Fibroblast of skin of abdomen (primary cell): ENCODE measurements around the gene GAGE13.
"Not testable (repeated sequence)": the region's sequence is repeated elsewhere in the genome, so short reads cannot be mapped to it uniquely, and the experiment has no call there.

Source experiments
- DNase-seq: peaks from one replicate; pipeline ENCODE4 v3.0.0-alpha.2; 2013

Gene GAGE13

GRCh38 chrX:49331841-49332240 is 459 bp downstream of the GAGE13 start:
- not testable (repeated sequence) for DNase-seq

- DNase-seq = not testable (repeated sequence)
These were observed 10.1 kb downstream of the GAGE13 start for GRCh38 chrX:49341449-49341848.

GRCh38 chrX:49344496-49345175 is 13.3 kb downstream of the GAGE13 start:
- DNase-seq = not testable (repeated sequence)

GRCh38 chrX:49345402-49345801 is 14.0 kb downstream of the GAGE13 start:
- not testable (repeated sequence) for DNase-seq

- not testable (repeated sequence) for DNase-seq
These were observed 14.8 kb downstream of the GAGE13 start for GRCh38 chrX:49346150-49346549.
